HG03280 (cell line): ENCODE measurements around the gene ADH7.
"Not testable (repeated sequence)": the region's sequence is repeated elsewhere in the genome, so short reads cannot be mapped to it uniquely, and the experiment has no call there.

Experiments used
- ATAC-seq: cut with Tn5 transposase; IDR thresholded peaks from one replicate; pipeline ENCODE4 v1.9.1; 2021; ENCODE audit warnings: mild to moderate bottlenecking, moderate library complexity; ENCODE audit not compliant: unreplicated experiment

The ADH7 gene

GRCh38 chr4:99417125-99417524, 18.0 kb downstream of the ADH7 start:
- no peak for ATAC-seq

GRCh38 chr4:99415762-99416161, 19.4 kb downstream of the ADH7 start:
- not testable (repeated sequence) for ATAC-seq

GRCh38 chr4:99414902-99415301, 20.2 kb downstream of the ADH7 start:
- ATAC-seq, result not testable (repeated sequence)

GRCh38 chr4:99414401-99414800, 20.7 kb downstream of the ADH7 start:
- no peak for ATAC-seq

GRCh38 chr4:99413140-99413539, 22.0 kb downstream of the ADH7 start:
- no peak for ATAC-seq

- ATAC-seq, result no peak
Measured at GRCh38 chr4:99411041-99411440, 24.1 kb downstream of the ADH7 start.

- ATAC-seq, result no peak
Measured at GRCh38 chr4:99410075-99410474, 25.1 kb downstream of the ADH7 start.

- no peak for ATAC-seq
Measured at GRCh38 chr4:99408346-99408745, 26.8 kb downstream of the ADH7 start.

GRCh38 chr4:99405433-99406115, 29.6 kb downstream of the ADH7 start:
- ATAC-seq, result no peak

GRCh38 chr4:99404595-99405287, 30.4 kb downstream of the ADH7 start:
- ATAC-seq, result peak; percentile 87

GRCh38 chr4:99403380-99404184, 31.6 kb downstream of the ADH7 start:
- ATAC-seq, result peak; percentile 67

- no peak for ATAC-seq
Measured at GRCh38 chr4:99402765-99403164, 32.4 kb downstream of the ADH7 start.

GRCh38 chr4:99400831-99401230, 34.3 kb downstream of the ADH7 start:
- no peak for ATAC-seq

GRCh38 chr4:99399017-99399416, 36.1 kb downstream of the ADH7 start:
- no peak for ATAC-seq

- ATAC-seq, result no peak
Measured at GRCh38 chr4:99395595-99396364, 39.4 kb downstream of the ADH7 start.

GRCh38 chr4:99394896-99395295, 40.2 kb downstream of the ADH7 start:
- no peak for ATAC-seq

- no peak for ATAC-seq
Measured at GRCh38 chr4:99390055-99390454, 45.1 kb downstream of the ADH7 start.

GRCh38 chr4:99389606-99390005, 45.5 kb downstream of the ADH7 start:
- no peak for ATAC-seq

- no peak for ATAC-seq
Measured at GRCh38 chr4:99383833-99384392, 51.2 kb downstream of the ADH7 start.

GRCh38 chr4:99383399-99383798, 51.7 kb downstream of the ADH7 start:
- ATAC-seq, result no peak
